ENCODE measurements around the gene MTCL3.
A peak's percentile ranks its signal among the peaks of the same experiment; 100 is the strongest.

MTCL3 gene

DNA sequence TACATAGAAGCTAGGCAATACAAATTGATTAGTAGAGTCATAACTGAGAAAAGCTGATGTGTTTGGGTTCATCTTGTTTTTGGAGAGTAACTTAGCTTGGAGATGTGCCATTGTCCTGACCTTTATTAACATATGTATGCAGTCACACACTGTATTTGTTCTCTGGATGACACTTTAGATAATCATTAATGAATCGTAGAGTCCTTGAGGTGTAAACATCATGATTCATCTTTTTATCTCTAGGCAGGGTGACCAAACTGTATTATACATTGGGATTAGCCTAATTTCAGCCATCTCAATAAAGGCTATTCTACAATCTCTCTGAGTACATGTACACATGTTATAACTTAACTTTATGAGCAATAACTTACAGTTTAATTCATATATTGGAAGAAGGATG, 3.6 kb upstream of the MTCL3 start:
- H2AFZ ChIP-seq (ENCODE audit: low read depth, low read length) = no peak overlapping the region
- no peak overlapping the region for H3K9ac ChIP-seq (ENCODE audit: low read depth, low read length)
- no peaks in the 10 kb centered on the region for H3K36me3 ChIP-seq (ENCODE audit: insufficient read depth, low read length)
- no peak overlapping the region for H3K4me3 ChIP-seq (ENCODE audit: low read depth in 1 of 2, low read length in 2 of 2)
- H3K27ac ChIP-seq (ENCODE audit: low read length) = no peak overlapping the region
- TF ChIP-seq EZH2 (IDR thresholded peaks at IDR 0.05; ENCODE audit: borderline replicate concordance, low read depth, low read length, severe bottlenecking) = no peak
- TF ChIP-seq, protein P1, sequence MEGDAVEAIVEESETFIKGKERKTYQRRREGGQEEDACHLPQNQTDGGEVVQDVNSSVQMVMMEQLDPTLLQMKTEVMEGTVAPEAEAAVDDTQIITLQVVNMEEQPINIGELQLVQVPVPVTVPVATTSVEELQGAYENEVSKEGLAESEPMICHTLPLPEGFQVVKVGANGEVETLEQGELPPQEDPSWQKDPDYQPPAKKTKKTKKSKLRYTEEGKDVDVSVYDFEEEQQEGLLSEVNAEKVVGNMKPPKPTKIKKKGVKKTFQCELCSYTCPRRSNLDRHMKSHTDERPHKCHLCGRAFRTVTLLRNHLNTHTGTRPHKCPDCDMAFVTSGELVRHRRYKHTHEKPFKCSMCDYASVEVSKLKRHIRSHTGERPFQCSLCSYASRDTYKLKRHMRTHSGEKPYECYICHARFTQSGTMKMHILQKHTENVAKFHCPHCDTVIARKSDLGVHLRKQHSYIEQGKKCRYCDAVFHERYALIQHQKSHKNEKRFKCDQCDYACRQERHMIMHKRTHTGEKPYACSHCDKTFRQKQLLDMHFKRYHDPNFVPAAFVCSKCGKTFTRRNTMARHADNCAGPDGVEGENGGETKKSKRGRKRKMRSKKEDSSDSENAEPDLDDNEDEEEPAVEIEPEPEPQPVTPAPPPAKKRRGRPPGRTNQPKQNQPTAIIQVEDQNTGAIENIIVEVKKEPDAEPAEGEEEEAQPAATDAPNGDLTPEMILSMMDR (IDR thresholded peaks at IDR 0.05; ENCODE audit: borderline replicate concordance, extremely low read depth, low read length, poor library complexity, severe bottlenecking) = no peak
- H4K20me1 ChIP-seq (ENCODE audit: insufficient read depth, low read length) = no peaks in the 10 kb centered on the region
- H3K79me2 ChIP-seq (ENCODE audit: insufficient read depth, low read length) = no peaks in the 10 kb centered on the region
- H3K4me2 ChIP-seq (ENCODE audit: insufficient read depth, low read length) = no peak overlapping the region
- H3K4me1 ChIP-seq (ENCODE audit: insufficient read depth, low read length) = no peaks in the 10 kb centered on the region
- H3K9me3 ChIP-seq (ENCODE audit: insufficient read depth, low read length, severe bottlenecking) = no peaks in the 10 kb centered on the region
- no peaks in the 10 kb centered on the region for H3K27me3 ChIP-seq (ENCODE audit: insufficient read depth, low read length, poor library complexity)
- DNase-seq = no peak
- no peak for ATAC-seq (ENCODE audit: insufficient read depth, low read depth)

DNA sequence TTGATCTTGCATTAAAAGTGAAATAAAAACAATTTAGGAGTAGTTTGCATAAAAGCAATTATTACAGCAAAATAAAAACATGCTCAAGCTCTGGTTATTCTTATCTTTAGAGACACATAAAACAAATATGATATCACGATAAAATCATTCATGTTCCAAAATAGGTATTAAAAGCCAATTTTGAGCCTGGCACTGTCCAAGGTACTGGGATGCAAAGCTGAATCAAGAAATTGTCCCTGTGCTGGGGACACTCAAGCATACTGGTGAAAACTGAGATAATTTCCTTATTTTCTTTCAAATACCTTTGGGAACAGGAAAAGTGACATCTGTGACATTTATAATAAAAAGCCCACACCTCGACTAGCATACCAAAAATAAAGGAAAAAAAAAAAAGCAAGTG, 931 bp upstream of the MTCL3 start:
- H3K27ac ChIP-seq (ENCODE audit: low read length) = no peak overlapping the region
- no peak overlapping the region for H2AFZ ChIP-seq (ENCODE audit: low read depth, low read length)
- H4K20me1 ChIP-seq (ENCODE audit: insufficient read depth, low read length) = peaks cover 5% of the 10 kb centered on the region
- no peaks in the 10 kb centered on the region for H3K36me3 ChIP-seq (ENCODE audit: insufficient read depth, low read length)
- DNase-seq = peak; percentile 13
- no peaks in the 10 kb centered on the region for H3K9me3 ChIP-seq (ENCODE audit: insufficient read depth, low read length, severe bottlenecking)
- no peaks in the 10 kb centered on the region for H3K79me2 ChIP-seq (ENCODE audit: insufficient read depth, low read length)
- H3K27me3 ChIP-seq (ENCODE audit: insufficient read depth, low read length, poor library complexity) = peaks cover 10% of the 10 kb centered on the region
- H3K9ac ChIP-seq (ENCODE audit: low read depth, low read length) = no peak overlapping the region
- no peak overlapping the region for H3K4me3 ChIP-seq (ENCODE audit: low read depth in 1 of 2, low read length in 2 of 2)
- H3K4me2 ChIP-seq (ENCODE audit: insufficient read depth, low read length) = no peak overlapping the region
- peaks cover 20% of the 10 kb centered on the region for H3K4me1 ChIP-seq (ENCODE audit: insufficient read depth, low read length)
- TF ChIP-seq, protein P1 (IDR thresholded peaks at IDR 0.05; ENCODE audit: borderline replicate concordance, extremely low read depth, low read length, poor library complexity, severe bottlenecking) = no peak
- no peak for TF ChIP-seq EZH2 (IDR thresholded peaks at IDR 0.05; ENCODE audit: borderline replicate concordance, low read depth, low read length, severe bottlenecking)
- no peak for ATAC-seq (ENCODE audit: insufficient read depth, low read depth)

DNA sequence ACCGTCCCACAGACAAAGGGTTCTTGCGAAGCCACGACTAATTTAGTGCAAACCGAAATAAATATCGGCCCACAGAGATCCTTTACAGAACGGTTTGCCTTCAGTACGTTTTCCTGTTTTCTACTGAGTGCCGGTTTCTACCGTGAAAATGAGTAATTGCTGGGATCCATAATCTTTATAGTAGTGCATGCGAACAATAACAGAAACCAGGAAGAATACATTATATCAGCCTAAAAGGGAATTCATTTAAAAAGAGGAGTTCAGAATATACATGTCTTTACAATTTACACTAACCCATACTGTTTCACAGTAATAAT, 292 bp upstream of the MTCL3 start:
- Histone ChIP-seq H3K9ac (ENCODE audit: low read depth, low read length) (no peak overlapping the region), H3K36me3 (ENCODE audit: insufficient read depth, low read length) (no peaks in the 10 kb centered on the region), H3K27ac (ENCODE audit: low read length) (no peak overlapping the region), H3K4me3 (ENCODE audit: low read depth in 1 of 2, low read length in 2 of 2) (no peak overlapping the region), H3K4me1 (ENCODE audit: insufficient read depth, low read length) (peaks cover 26% of the 10 kb centered on the region), H2AFZ (ENCODE audit: low read depth, low read length) (no peak overlapping the region), H3K9me3 (ENCODE audit: insufficient read depth, low read length, severe bottlenecking) (no peaks in the 10 kb centered on the region), H3K27me3 (ENCODE audit: insufficient read depth, low read length, poor library complexity) (peaks cover 10% of the 10 kb centered on the region), H4K20me1 (ENCODE audit: insufficient read depth, low read length) (peaks cover 5% of the 10 kb centered on the region), H3K4me2 (ENCODE audit: insufficient read depth, low read length) (no peak overlapping the region), H3K79me2 (ENCODE audit: insufficient read depth, low read length) (no peaks in the 10 kb centered on the region)
- no peak for DNase-seq
- TF ChIP-seq EZH2 (IDR thresholded peaks at IDR 0.05; ENCODE audit: borderline replicate concordance, low read depth, low read length, severe bottlenecking) = no peak
- TF ChIP-seq, protein P1 (IDR thresholded peaks at IDR 0.05; ENCODE audit: borderline replicate concordance, extremely low read depth, low read length, poor library complexity, severe bottlenecking) = no peak
- no peak for ATAC-seq (ENCODE audit: insufficient read depth, low read depth)

DNA sequence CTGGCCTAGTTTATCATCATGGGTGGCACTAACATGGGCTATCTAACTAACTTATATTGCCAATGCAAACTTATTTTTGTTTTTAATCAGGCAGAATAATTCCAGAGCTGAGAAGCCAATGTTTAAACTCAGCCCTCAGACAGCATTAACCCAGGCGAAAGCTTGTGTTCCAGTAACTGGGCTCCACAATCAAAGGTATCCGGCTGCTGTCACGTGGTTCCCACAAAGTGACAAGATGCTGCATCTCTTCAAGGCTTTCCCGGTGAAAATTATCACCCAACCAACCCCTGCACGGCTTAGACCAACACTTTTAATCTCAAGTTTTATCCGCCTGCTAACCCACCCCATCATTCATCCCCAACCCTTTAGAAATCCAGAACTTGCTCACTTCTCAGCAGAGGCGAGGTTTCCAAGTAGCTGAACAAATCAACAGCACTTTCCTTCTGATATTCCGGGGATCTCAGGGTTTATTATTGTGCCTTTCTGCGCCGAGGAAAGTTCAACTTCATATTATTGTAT, 885 bp downstream of the MTCL3 start:
- Histone ChIP-seq H3K4me1 (ENCODE audit: insufficient read depth, low read length) (peaks cover 28% of the 10 kb centered on the region), H4K20me1 (ENCODE audit: insufficient read depth, low read length) (peaks cover 5% of the 10 kb centered on the region), H3K27me3 (ENCODE audit: insufficient read depth, low read length, poor library complexity) (peaks cover 10% of the 10 kb centered on the region), H3K4me2 (ENCODE audit: insufficient read depth, low read length) (no peak overlapping the region), H3K9ac (ENCODE audit: low read depth, low read length) (no peak overlapping the region), H2AFZ (ENCODE audit: low read depth, low read length) (no peak overlapping the region), H3K9me3 (ENCODE audit: insufficient read depth, low read length, severe bottlenecking) (no peaks in the 10 kb centered on the region), H3K4me3 (ENCODE audit: low read depth in 1 of 2, low read length in 2 of 2) (no peak overlapping the region), H3K27ac (ENCODE audit: low read length) (no peak overlapping the region), H3K36me3 (ENCODE audit: insufficient read depth, low read length) (no peaks in the 10 kb centered on the region), H3K79me2 (ENCODE audit: insufficient read depth, low read length) (no peaks in the 10 kb centered on the region)
- DNase-seq (no peak), ATAC-seq (ENCODE audit: insufficient read depth, low read depth) (no peak)
- TF ChIP-seq EZH2 (IDR thresholded peaks at IDR 0.05; ENCODE audit: borderline replicate concordance, low read depth, low read length, severe bottlenecking) = no peak
- TF ChIP-seq, protein P1 (IDR thresholded peaks at IDR 0.05; ENCODE audit: borderline replicate concordance, extremely low read depth, low read length, poor library complexity, severe bottlenecking) = no peak
